NT2/D1 (cell line): ENCODE data around the gene ZMPSTE24.
A peak's percentile ranks its signal among the peaks of the same experiment; 100 is the strongest.

ENCODE experiments used
- DNase-seq: peaks from one replicate; pipeline ENCODE4 v3.0.0-alpha.2; 2011; ENCODE audit warnings: low read depth, low spot score
- H3K27me3 ChIP-seq: 2 replicates; pipeline ENCODE4 v1.6.0; 2011; ENCODE audit warnings: mild to moderate bottlenecking; ENCODE audit not compliant: insufficient read length, insufficient read depth
- H3K36me3 ChIP-seq: 2 replicates; pipeline ENCODE4 v1.6.1; 2011; ENCODE audit warnings: mild to moderate bottlenecking, low read length, mixed read lengths; ENCODE audit not compliant: insufficient read depth, insufficient read length
- H3K4me1 ChIP-seq: 2 replicates; pipeline ENCODE4 v1.5.1; 2011; ENCODE audit not compliant: insufficient read depth, insufficient read length
- H3K4me3 ChIP-seq: 2 replicates; pipeline ENCODE4 v1.5.1; 2011; ENCODE audit warnings: low read depth; ENCODE audit not compliant: insufficient read length
- H3K9ac ChIP-seq: 2 replicates; pipeline ENCODE4 v1.6.0; 2011; ENCODE audit warnings: low read depth; ENCODE audit not compliant: insufficient read length
- H3K9me3 ChIP-seq: 2 replicates; pipeline ENCODE4 v1.5.1; 2011; ENCODE audit warnings: mild to moderate bottlenecking, low read length; ENCODE audit not compliant: insufficient read depth
- SUZ12 ChIP-seq: IDR thresholded peaks from 2 replicates; pipeline ENCODE4 v1.6.1; 2011; ENCODE audit not compliant: insufficient read length, insufficient read depth; ENCODE audit errors: extremely low read depth
- YY1 ChIP-seq: IDR thresholded peaks from 2 replicates; pipeline ENCODE4 v1.6.1; 2011; ENCODE audit not compliant: insufficient read length, insufficient read depth
- ZNF274 ChIP-seq: IDR thresholded peaks from 2 replicates; pipeline ENCODE4 v1.6.1; 2011; ENCODE audit warnings: mild to moderate bottlenecking, low read depth, low read length

Gene ZMPSTE24

DNA sequence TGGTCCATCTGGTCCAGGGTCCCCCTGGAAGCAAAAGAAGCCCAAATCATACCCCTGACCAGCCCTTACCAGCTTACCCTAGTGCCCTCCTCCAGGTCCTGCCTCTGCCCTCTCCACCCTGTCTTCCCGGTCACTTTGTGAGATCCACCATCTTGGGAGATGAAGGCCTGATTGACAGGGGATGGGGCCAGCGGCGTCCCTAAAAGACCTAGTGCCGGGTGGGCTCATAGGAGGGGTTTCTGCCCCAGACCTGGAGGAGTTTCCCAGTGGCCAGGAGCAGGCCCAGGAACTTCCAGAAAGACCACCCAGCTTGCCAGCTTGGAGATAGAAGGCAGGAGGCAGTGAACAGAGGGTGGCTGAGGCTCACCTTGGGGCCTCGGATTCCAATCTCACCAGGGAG lies 53.7 kb downstream of the ZMPSTE24 start:
- H3K4me3 ChIP-seq: no peak overlapping the region
- H3K27me3 ChIP-seq: peaks cover 16% of the 10 kb centered on the region
- no peaks in the 10 kb centered on the region for H3K9me3 ChIP-seq
- no peak overlapping the region for H3K9ac ChIP-seq
- DNase-seq: no peak
- H3K4me1 ChIP-seq: peaks cover 16% of the 10 kb centered on the region
- H3K36me3 ChIP-seq: peaks cover 31% of the 10 kb centered on the region
- TF ChIP-seq ZNF274 (no peak), SUZ12 (no peak), YY1 (no peak)

DNA sequence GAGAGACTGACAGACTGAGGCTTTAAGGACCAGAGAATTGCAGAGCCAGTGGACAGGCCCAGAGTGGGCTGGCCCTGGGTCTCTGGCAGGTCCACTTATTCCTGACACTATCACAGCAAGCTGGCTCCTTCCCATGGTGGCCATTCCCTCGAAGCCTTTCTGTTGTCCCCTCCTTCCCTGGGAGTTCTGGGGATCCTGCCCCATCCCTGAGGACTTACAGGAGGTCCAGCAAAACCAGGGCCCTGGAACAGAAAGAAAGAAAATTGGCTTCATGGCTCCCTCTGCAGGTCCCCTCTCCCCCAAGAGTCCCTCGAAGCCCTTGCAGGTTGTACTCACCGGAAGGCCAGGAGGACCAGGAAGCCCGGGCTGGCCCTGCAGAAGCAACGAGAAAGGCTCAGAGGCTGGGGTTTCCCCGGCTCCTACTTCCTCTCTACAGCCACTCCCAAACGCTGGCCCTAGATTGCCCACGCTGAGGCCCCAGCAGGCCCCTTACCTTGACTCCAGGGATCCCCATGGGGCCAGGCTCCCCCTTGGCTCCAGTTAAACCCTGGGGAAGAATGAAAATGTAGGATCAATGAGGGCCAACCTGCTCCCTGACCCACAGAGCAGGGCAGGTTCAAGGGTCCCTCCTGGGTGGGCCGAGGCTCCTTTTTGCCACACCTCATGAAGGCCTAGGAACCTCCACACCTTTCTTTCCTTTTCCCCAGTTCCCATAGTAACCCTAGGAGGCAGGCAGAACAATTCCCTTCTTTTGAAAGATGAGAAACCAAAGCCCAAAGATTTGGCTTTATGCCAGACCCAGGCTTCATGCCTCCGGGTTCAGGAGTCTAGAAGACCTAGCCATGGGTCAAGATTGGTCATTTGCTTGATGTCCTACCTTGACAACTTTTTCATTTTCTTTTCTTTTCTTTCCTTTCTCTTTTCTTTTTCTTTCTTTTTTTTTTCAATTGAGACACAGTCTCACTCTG lies 54.5 kb downstream of the ZMPSTE24 start:
- TF ChIP-seq YY1 (no peak), ZNF274 (no peak), SUZ12 (no peak)
- no peak for DNase-seq
- peaks cover 23% of the 10 kb centered on the region for H3K27me3 ChIP-seq
- H3K4me1 ChIP-seq: peaks cover 19% of the 10 kb centered on the region
- H3K36me3 ChIP-seq: peaks cover 27% of the 10 kb centered on the region
- H3K9me3 ChIP-seq: no peaks in the 10 kb centered on the region
- H3K4me3 ChIP-seq: no peak overlapping the region
- no peak overlapping the region for H3K9ac ChIP-seq

DNA sequence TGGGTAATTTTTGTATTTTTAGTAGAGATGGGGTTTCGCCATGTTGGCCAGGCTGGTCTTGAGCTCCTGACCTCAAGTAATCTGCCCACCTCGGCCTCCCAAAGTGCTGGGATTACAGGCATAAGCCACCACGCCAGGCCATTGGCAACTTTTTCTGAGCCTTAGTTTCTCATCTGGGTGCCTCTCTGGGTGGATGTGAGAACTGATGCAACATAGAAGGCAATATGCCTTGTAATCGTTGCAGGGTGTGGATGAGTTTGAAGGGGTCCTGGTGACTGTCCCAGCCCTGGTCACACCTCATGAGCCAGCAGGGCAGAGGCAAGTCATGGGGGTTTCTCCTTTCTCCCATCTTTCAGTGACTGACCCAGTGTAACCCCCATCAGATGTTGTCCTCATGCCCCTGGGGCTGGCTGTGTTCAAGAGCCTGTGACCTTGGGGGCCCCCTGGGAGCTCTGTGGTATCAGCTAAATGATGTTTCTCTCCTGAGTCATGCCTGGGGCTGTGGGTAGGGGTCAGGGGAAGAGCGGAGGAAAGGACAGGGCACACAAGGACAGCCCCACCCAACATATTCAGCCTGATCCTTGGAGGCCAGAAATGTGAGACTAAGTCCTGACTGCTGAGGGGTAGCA lies 55.4 kb downstream of the ZMPSTE24 start:
- Histone ChIP-seq H3K9ac (peak overlapping the region; percentile 75), H3K4me3 (no peak overlapping the region), H3K9me3 (no peaks in the 10 kb centered on the region), H3K27me3 (peaks cover 30% of the 10 kb centered on the region), H3K4me1 (peaks cover 21% of the 10 kb centered on the region), H3K36me3 (peaks cover 19% of the 10 kb centered on the region)
- TF ChIP-seq SUZ12: no peak
- TF ChIP-seq YY1: no peak
- no peak for TF ChIP-seq ZNF274
- DNase-seq: no peak

DNA sequence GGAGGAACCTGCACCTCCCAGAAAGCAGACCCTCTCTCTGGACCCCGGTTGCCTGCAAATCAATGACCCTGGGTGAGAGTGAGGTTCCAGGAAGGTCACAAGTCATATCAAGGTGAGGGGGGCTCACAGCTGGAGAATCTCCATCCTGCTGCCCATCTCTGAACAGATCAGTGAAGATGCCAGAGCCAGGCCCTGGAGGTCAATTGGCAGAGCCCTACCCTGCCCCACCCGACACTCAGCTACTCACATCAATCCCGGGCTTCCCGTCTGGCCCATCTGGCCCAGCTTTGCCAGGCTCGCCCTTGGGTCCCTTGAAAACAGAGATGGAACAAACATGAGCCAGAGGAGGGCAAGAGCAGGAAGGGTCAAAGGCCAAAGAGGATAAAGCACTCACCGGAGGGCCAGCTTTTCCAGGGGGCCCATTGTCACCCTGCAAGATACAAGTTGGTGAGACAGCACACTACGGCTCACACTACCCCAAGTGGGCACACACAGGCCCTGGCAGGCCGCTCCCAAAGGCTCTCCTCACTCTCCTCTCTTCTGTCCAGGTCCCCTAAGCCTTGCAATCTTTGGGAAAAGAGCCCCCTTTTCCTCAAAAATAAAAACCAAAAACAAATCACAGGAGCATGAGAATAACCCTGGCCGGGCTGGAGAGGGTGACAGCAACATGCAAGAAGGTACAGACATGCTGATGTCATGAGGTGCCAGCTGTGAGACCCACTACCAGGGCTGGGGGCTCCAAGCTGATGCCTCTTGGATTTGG lies 56.1 kb downstream of the ZMPSTE24 start:
- no peak for DNase-seq
- no peaks in the 10 kb centered on the region for H3K9me3 ChIP-seq
- peak overlapping the region; percentile 75 for H3K9ac ChIP-seq
- peak overlapping the region; percentile 82 for H3K4me3 ChIP-seq
- peaks cover 19% of the 10 kb centered on the region for H3K36me3 ChIP-seq
- no peak for TF ChIP-seq ZNF274
- TF ChIP-seq SUZ12: no peak
- TF ChIP-seq YY1: no peak
- peaks cover 21% of the 10 kb centered on the region for H3K4me1 ChIP-seq
- H3K27me3 ChIP-seq: peaks cover 37% of the 10 kb centered on the region

DNA sequence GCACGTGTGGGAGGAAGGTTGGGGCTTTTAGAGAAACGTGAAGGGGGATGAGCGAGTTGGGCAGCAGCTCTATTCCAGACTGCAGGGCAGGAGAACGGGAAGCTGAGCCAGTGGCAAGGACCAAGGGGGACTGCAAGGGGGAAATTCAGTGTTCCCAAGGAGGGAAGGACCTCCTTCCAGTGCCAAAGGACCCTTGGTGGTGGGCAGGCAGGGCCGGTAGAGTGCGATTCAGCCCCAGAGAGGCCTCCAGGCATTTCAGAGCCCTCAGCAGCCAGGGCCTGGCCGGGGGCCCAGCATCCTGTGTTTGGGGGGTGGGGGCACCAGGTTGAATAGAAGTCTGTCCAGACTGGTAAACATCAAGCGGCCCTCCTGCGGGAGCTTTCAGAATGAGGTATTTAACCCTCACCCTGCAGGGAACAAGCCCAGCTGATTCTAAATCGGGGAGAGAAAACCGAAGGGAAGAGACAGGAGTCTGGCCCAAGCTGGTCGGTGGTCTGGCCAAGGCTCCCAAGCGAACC lies 56.7 kb downstream of the ZMPSTE24 start:
- peak overlapping the region; percentile 75 for H3K9ac ChIP-seq

DNA sequence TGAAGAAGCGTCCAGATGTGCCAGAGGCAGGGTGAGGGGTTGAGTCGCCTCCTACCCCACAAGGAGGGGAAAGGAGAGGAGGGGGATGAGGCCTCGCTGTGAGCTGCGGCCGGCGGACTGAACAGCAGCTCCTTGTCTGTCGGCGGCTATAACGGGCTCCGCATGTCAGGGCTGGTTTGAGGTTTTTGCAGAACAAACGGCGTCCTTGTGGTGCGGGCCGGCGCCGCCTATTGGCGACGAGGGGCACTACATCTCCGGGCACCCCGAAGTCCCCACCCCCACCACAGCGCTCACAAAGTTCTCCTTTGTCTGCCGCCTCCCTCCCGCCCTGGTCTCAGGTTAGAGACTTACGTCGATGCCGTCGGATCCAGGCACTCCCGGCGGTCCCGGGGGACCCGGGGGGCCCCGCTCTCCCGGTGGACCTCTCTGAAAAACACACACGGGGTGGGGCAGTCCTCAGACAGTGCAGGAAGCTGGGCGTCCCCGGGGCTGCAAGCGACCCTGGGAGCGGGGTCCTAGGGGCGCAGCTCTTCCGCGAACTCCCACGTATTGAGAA lies 57.3 kb downstream of the ZMPSTE24 start:
- Histone ChIP-seq H3K36me3 (peaks cover 11% of the 10 kb centered on the region), H3K4me3 (peak overlapping the region; percentile 82), H3K9me3 (no peaks in the 10 kb centered on the region), H3K27me3 (peaks cover 41% of the 10 kb centered on the region), H3K9ac (peak overlapping the region; percentile 91), H3K4me1 (peaks cover 21% of the 10 kb centered on the region)
- TF ChIP-seq YY1 (no peak), SUZ12 (no peak), ZNF274 (no peak)
- DNase-seq: peak; percentile 93

More for the DNA sequence above, 56.7 kb downstream of the ZMPSTE24 start:
- TF ChIP-seq SUZ12: no peak
- TF ChIP-seq YY1: no peak
- TF ChIP-seq ZNF274: no peak
- peak overlapping the region; percentile 82 for H3K4me3 ChIP-seq
- H3K4me1 ChIP-seq: peaks cover 21% of the 10 kb centered on the region
- peaks cover 17% of the 10 kb centered on the region for H3K36me3 ChIP-seq
- H3K9me3 ChIP-seq: no peaks in the 10 kb centered on the region
- no peak for DNase-seq
- peaks cover 41% of the 10 kb centered on the region for H3K27me3 ChIP-seq
